Measurements from ENCODE around the gene FOXP1.

- no peak for TF ChIP-seq CTCF (conservative IDR thresholded peaks at IDR 0.05 in 1 of 2, IDR thresholded peaks at IDR 0.05 in 1 of 2; ENCODE audit: low read depth in 1 of 2, low read length in 2 of 2)
- no peak for TF ChIP-seq EZH2 (IDR thresholded peaks at IDR 0.05; ENCODE audit: low read length, missing control alignments)
Measured at GRCh38 chr3:71348001-71348632, 235.4 kb downstream of the FOXP1 start.

Data from fibroblast of lung (primary cell).